Dermis lymphatic vessel endothelial cell (primary cell): ENCODE data around the gene EHF. TPM values are rescaled to one million over a fixed set of nuclear protein-coding genes. Genes with fewer than 3 reads are reported as not detected.

ENCODE experiments used
- total RNA-seq: library from RNA; depleted of rRNA; stranded (reverse); fragments of >200 nt; gene quantifications from 2 replicates; pipeline ENCODE4 v1.2.1, GENCODE V29; 2014

EHF gene
- total RNA-seq, result not detected in 2 replicates

GRCh38 chr11:34620820-34621792, at the start of gene EHF:
EHF (plus strand) TSS chr11:34621093; CDS start chr11:34642631, 21,538 bp downstream.

Other genes with a start within 250 kb of the EHF start
- 40.9 and 46.8 TPM in 2 replicates for gene CAT, start 182.2 kb upstream of the EHF start, total RNA-seq
- not detected in 2 replicates for gene ELF5, start 107.3 kb upstream of the EHF start, total RNA-seq